H1 (cell line): ENCODE measurements around the gene EXOSC10. TPM values are rescaled to one million over a fixed set of nuclear protein-coding genes. Genes with fewer than 3 reads are reported as not detected.

Source experiments
- CTCF ChIA-PET: fragments of 300-600 bp; sonication (Branson Sonifier 250); formaldehyde crosslinking; loops from one replicate; lab custom pipeline; 2021; ENCODE audit not compliant: partially characterized antibody; lab: Charles Lee
- POLR2A ChIA-PET: fragments of 300-600 bp; sonication (Branson Sonifier 250); formaldehyde crosslinking; loops from one replicate; lab custom pipeline; 2021; ENCODE audit warnings: inconsistent platforms; ENCODE audit not compliant: partially characterized antibody; lab: Charles Lee
- DNase-seq, 2 experiments: peaks; one replicate each; pipeline versions ENCODE4 v3.0.0 to v3.0.0-alpha.2; 2010 to 2022; ENCODE audit warnings: low spot score in 2 of 2, low read depth in 1 of 2, mixed read lengths in 1 of 2
- FAIRE-seq: peaks from 2 replicates; lab custom pipeline; 2011; peaks lifted over from hg19 to GRCh38; lab: Jason Lieb, UNC
- H2AFZ ChIP-seq: 2 replicates; pipeline ENCODE4 v1.8.1; 2012; ENCODE audit warnings: low read length, inconsistent platforms
- H2AK5ac ChIP-seq: 2 replicates; pipeline ENCODE4 v1.6.1; 2013; ENCODE audit warnings: low read depth, low read length
- H2BK120ac ChIP-seq: replicated peaks from 2 replicates; pipeline ENCODE3; 2013; ENCODE audit warnings: low read depth, low read length, inconsistent platforms
- H2BK12ac ChIP-seq: 2 replicates; pipeline ENCODE4 v1.6.1; 2013; ENCODE audit warnings: low read depth, low read length
- H2BK15ac ChIP-seq: 2 replicates; pipeline ENCODE4 v1.6.1; 2013; ENCODE audit warnings: low read length
- H2BK20ac ChIP-seq: 2 replicates; pipeline ENCODE4 v1.6.1; 2013; ENCODE audit warnings: low read length
- H2BK5ac ChIP-seq: 2 replicates; pipeline ENCODE4 v1.6.1; 2013; ENCODE audit warnings: low read depth, low read length
- H3K14ac ChIP-seq: 2 replicates; pipeline ENCODE4 v1.6.1; 2013; ENCODE audit warnings: inconsistent platforms; ENCODE audit not compliant: insufficient read length
- H3K18ac ChIP-seq: 2 replicates; pipeline ENCODE4 v1.6.1; 2013; ENCODE audit warnings: low read length; ENCODE audit errors: extremely low read depth
- H3K23ac ChIP-seq: 2 replicates; pipeline ENCODE4 v1.6.1; 2013; ENCODE audit warnings: inconsistent platforms; ENCODE audit not compliant: insufficient read length
- H3K23me2 ChIP-seq: 2 replicates; pipeline ENCODE4 v1.6.1; 2013; ENCODE audit warnings: low read depth, low read length
- H3K27ac ChIP-seq: 2 replicates; pipeline ENCODE4 v1.6.1; 2011; ENCODE audit warnings: low read depth, low read length, inconsistent platforms
- H3K27me3 ChIP-seq, 4 experiments: replicated peaks in 1 of 4; 1 replicate in 1 of 4; 2 replicates in 3 of 4; pipeline versions ENCODE4 v1.6.1 to v1.8.1; 2011 to 2013; ENCODE audit warnings: low read length in 3 of 4, mild to moderate bottlenecking in 3 of 4, inconsistent platforms in 2 of 4, mixed read lengths in 2 of 4, moderate library complexity in 1 of 4; ENCODE audit not compliant: control insufficient read depth in 3 of 4, insufficient read depth in 3 of 4; ENCODE audit errors: extremely low read depth in 1 of 4
- H3K36me3 ChIP-seq, 4 experiments: 2 replicates each; pipeline versions ENCODE4 v1.6.1 to v1.8.1; 2011 to 2013; ENCODE audit warnings: mild to moderate bottlenecking in 4 of 4, low read length in 3 of 4, moderate library complexity in 2 of 4, control low read depth in 1 of 4, inconsistent platforms in 1 of 4; ENCODE audit not compliant: insufficient read depth in 4 of 4, control insufficient read depth in 2 of 4
- H3K4ac ChIP-seq: replicated peaks from 2 replicates; pipeline ENCODE3; 2013; ENCODE audit warnings: low read length, low read depth, mixed read lengths, inconsistent platforms; ENCODE audit not compliant: insufficient read length
- H3K4me1 ChIP-seq, 4 experiments: replicated peaks in 1 of 4; 1 replicate in 1 of 4; 2 replicates in 3 of 4; pipeline versions ENCODE4 v1.6.1 to v1.8.1; 2011 to 2013; ENCODE audit warnings: low read length in 3 of 4, inconsistent platforms in 2 of 4, mixed read lengths in 1 of 4; ENCODE audit not compliant: insufficient read depth in 4 of 4, control insufficient read depth in 3 of 4
- H3K4me2 ChIP-seq, 2 experiments: 2 replicates each; pipeline versions ENCODE4 v1.6.1 to v1.8.1; 2011 to 2013; ENCODE audit warnings: low read depth in 2 of 2, low read length in 2 of 2, control low read depth in 1 of 2, inconsistent platforms in 1 of 2, mild to moderate bottlenecking in 1 of 2; ENCODE audit not compliant: insufficient read depth in 1 of 2
- H3K4me3 ChIP-seq, 4 experiments: fragments of 200-600, 300-600 bp in 1 of 4; sonication (generic), shearing (Covaris generic), sonication (Bioruptor Twin) in 1 of 4; 2 replicates each; pipeline versions ENCODE4 v1.5.1 to v1.8.1; 2011 to 2016; ENCODE audit warnings: low read length in 4 of 4, low read depth in 3 of 4, control low read depth in 2 of 4, inconsistent platforms in 2 of 4, mild to moderate bottlenecking in 2 of 4, mixed read lengths in 1 of 4, moderate library complexity in 1 of 4; ENCODE audit not compliant: insufficient read depth in 2 of 4; ENCODE audit errors: extremely low read depth in 1 of 4
- H3K56ac ChIP-seq: replicated peaks from 2 replicates; pipeline ENCODE3; 2013; ENCODE audit warnings: low read depth, mild to moderate bottlenecking, mixed read lengths, low read length, inconsistent platforms; ENCODE audit not compliant: insufficient read length
- H3K79me1 ChIP-seq: 2 replicates; pipeline ENCODE4 v1.6.1; 2013; ENCODE audit warnings: low read depth, low read length, control low read depth
- H3K79me2 ChIP-seq, 2 experiments: 2 replicates each; pipeline versions ENCODE4 v1.6.1 to v1.8.1; 2012 to 2013; ENCODE audit warnings: low read length in 2 of 2, mild to moderate bottlenecking in 2 of 2, inconsistent platforms in 1 of 2; ENCODE audit not compliant: insufficient read depth in 2 of 2, control insufficient read depth in 1 of 2
- H3K9ac ChIP-seq, 4 experiments: replicated peaks in 1 of 4; 1 replicate in 1 of 4; 2 replicates in 3 of 4; pipeline versions ENCODE4 v1.6.1 to v1.8.1; 2011 to 2013; ENCODE audit warnings: low read depth in 3 of 4, low read length in 3 of 4, control low read depth in 2 of 4, mild to moderate bottlenecking in 2 of 4, moderate library complexity in 2 of 4, inconsistent platforms in 1 of 4; ENCODE audit errors: extremely low read depth in 1 of 4
- H3K9me3 ChIP-seq, 2 experiments: 2 replicates each; pipeline versions ENCODE4 v1.6.1 to v1.8.1; 2012 to 2013; ENCODE audit warnings: mild to moderate bottlenecking in 2 of 2, moderate library complexity in 2 of 2, control low read depth in 1 of 2, inconsistent platforms in 1 of 2, low read depth in 1 of 2, low read length in 1 of 2, mixed read lengths in 1 of 2; ENCODE audit not compliant: insufficient read depth in 2 of 2
- H4K20me1 ChIP-seq, 2 experiments: replicated peaks in 1 of 2; 2 replicates each; pipeline versions ENCODE3 to v1.8.1; 2011 to 2013; ENCODE audit warnings: inconsistent platforms in 2 of 2, low read length in 2 of 2, mild to moderate bottlenecking in 1 of 2; ENCODE audit not compliant: insufficient read depth in 2 of 2, control insufficient read depth in 1 of 2
- H4K5ac ChIP-seq: 2 replicates; pipeline ENCODE4 v1.6.1; 2013; ENCODE audit warnings: low read length, low read depth, mixed read lengths, inconsistent platforms; ENCODE audit not compliant: insufficient read length
- H4K8ac ChIP-seq: 2 replicates; pipeline ENCODE4 v1.8.0; 2013; ENCODE audit warnings: mild to moderate bottlenecking, moderate library complexity, low read length, inconsistent platforms; ENCODE audit not compliant: insufficient read depth; ENCODE audit errors: extremely low read depth
- H4K91ac ChIP-seq: replicated peaks from 2 replicates; pipeline ENCODE3; 2013; ENCODE audit warnings: low read length, mixed read lengths, inconsistent platforms; ENCODE audit not compliant: insufficient read length
- BRCA1 ChIP-seq: IDR thresholded peaks from 2 replicates; pipeline ENCODE4 v1.6.1; 2012; ENCODE audit warnings: low read depth, low read length, improper control_type of control experiment
- GTF2F1 ChIP-seq: IDR thresholded peaks from 2 replicates; pipeline ENCODE4 v1.6.1; 2012; ENCODE audit warnings: low read depth, low read length, improper control_type of control experiment, borderline replicate concordance
- JUND ChIP-seq: IDR thresholded peaks from 2 replicates; pipeline ENCODE4 v1.6.1; 2011; ENCODE audit warnings: mild to moderate bottlenecking, improper control_type of control experiment, low read length
- RFX5 ChIP-seq: IDR thresholded peaks from 2 replicates; pipeline ENCODE4 v1.6.1; 2011; ENCODE audit warnings: low read depth, low read length, improper control_type of control experiment, borderline replicate concordance
- SP4 ChIP-seq: IDR thresholded peaks from 2 replicates; pipeline ENCODE4 v1.6.1; 2012; ENCODE audit warnings: low read length, inconsistent platforms
- SUZ12 ChIP-seq: fragments of 200-600 bp; sonication (generic); IDR thresholded peaks from 2 replicates; pipeline ENCODE4 v1.6.1; 2012; ENCODE audit warnings: mild to moderate bottlenecking, inconsistent platforms, low read length, moderate library complexity, mixed read lengths
- TEAD4 ChIP-seq: IDR thresholded peaks from 2 replicates; pipeline ENCODE4 v1.6.1; 2012; ENCODE audit warnings: low read depth, low read length, inconsistent platforms, mixed read lengths
- YY1 ChIP-seq: IDR thresholded peaks from 2 replicates; pipeline ENCODE4 v1.6.1; 2011; ENCODE audit warnings: low read depth, mild to moderate bottlenecking, low read length
- WGBS, 2 experiments: shearing (Covaris generic) in 1 of 2; methylation state at CpG; one replicate each; pipeline versions ENCODE4 v1.1.6 to v1.1.7; 2013 to 2015; ENCODE audit warnings: low lambda C conversion rate in 2 of 2, mixed read lengths in 2 of 2, inconsistent platforms in 1 of 2, low coverage in 1 of 2, missing lambda C conversion rate in 1 of 2; ENCODE audit not compliant: insufficient replicate concordance in 2 of 2, insufficient coverage in 1 of 2, insufficient read length in 1 of 2; ENCODE audit errors: extremely low coverage in 1 of 2, missing lambda C conversion rate in 1 of 2; 5-methylcytosine and 5-hydroxymethylcytosine counted together
- long read RNA-seq, 2 experiments: library from RNA in 1 of 2; library from capped mRNA in 1 of 2; stranded (forward); transcript quantifications; one replicate each; pipeline ENCODE4 v2.0.0, GENCODE V29; 2021; ENCODE audit warnings: inconsistent platforms in 1 of 2
- polyA minus RNA-seq, 3 experiments: library from RNA; depleted of rRNA, polyadenylated mRNA; stranded (reverse); fragments of >200 nt; gene quantifications; 1 replicate in 2 of 3; 2 replicates in 1 of 3; pipeline ENCODE4 v1.2.3, GENCODE V29; 2011
- polyA plus RNA-seq, 7 experiments: library from polyadenylated mRNA; depleted of rRNA in 3 of 7; stranded (reverse) in 5 of 7; unstranded in 2 of 7; fragments of >200 nt in 5 of 7; fragments of 200-250 nt in 2 of 7; gene quantifications; 1 replicate in 5 of 7; 2 replicates in 1 of 7; 4 replicates in 1 of 7; pipeline versions ENCODE4 v1.2.1 to v1.2.3, GENCODE V29; 2011 to 2013; ENCODE audit warnings: missing spikeins in 2 of 7, mixed read lengths in 2 of 7
- total RNA-seq: library from RNA; stranded (reverse); fragmentation: NEBNext Ultra II Directional; extraction: Animal tissue kit (Norgen Biotek cat#: 25700); gene quantifications from 2 replicates; pipeline ENCODE4 v1.2.1, GENCODE V29; 2021

Gene EXOSC10
- 77.3 and 86.1 TPM in 2 replicates for total RNA-seq
- 44.1 and 57.9 TPM in 2 replicates for polyA plus RNA-seq (2011; rRNA removed)
- polyA plus RNA-seq (2011; cell fraction: cytosol; rRNA removed): 71.8 TPM
- 104 TPM for polyA plus RNA-seq (2011; cell fraction: nucleus; rRNA removed)
- polyA plus RNA-seq (2012, experiment 1 of 2): 68.8 to 78.7 TPM (median 73.7 TPM) in 4 replicates
- polyA plus RNA-seq (2012, experiment 2 of 2): 13.8 TPM
- polyA plus RNA-seq (2013, experiment 1 of 2): 55.9 TPM
- polyA plus RNA-seq (2013, experiment 2 of 2): 52.2 TPM
- polyA minus RNA-seq (2011; rRNA and poly(A)+ RNA removed): 66.7 and 90.4 TPM in 2 replicates
- 33.6 TPM for polyA minus RNA-seq (2011; cell fraction: cytosol; rRNA and poly(A)+ RNA removed)
- polyA minus RNA-seq (2011; cell fraction: nucleus; rRNA and poly(A)+ RNA removed): 74.2 TPM
- long read RNA-seq, experiment 1, transcript EXOSC10-202 (25 exons, 2,808 nt): major isoform, 7 of 32 reads
- long read RNA-seq, experiment 1, partial matches to known transcripts: 17 of 32 reads
- long read RNA-seq, experiment 1, other reads (novel, unspliced or antisense): 6 of 32 reads
- long read RNA-seq, experiment 2, transcript EXOSC10-202 (25 exons, 2,808 nt): major isoform, 23 of 36 reads
- long read RNA-seq, experiment 2, partial matches to known transcripts: 9 of 36 reads
- long read RNA-seq, experiment 2, other reads (novel, unspliced or antisense): 4 of 36 reads

DNA sequence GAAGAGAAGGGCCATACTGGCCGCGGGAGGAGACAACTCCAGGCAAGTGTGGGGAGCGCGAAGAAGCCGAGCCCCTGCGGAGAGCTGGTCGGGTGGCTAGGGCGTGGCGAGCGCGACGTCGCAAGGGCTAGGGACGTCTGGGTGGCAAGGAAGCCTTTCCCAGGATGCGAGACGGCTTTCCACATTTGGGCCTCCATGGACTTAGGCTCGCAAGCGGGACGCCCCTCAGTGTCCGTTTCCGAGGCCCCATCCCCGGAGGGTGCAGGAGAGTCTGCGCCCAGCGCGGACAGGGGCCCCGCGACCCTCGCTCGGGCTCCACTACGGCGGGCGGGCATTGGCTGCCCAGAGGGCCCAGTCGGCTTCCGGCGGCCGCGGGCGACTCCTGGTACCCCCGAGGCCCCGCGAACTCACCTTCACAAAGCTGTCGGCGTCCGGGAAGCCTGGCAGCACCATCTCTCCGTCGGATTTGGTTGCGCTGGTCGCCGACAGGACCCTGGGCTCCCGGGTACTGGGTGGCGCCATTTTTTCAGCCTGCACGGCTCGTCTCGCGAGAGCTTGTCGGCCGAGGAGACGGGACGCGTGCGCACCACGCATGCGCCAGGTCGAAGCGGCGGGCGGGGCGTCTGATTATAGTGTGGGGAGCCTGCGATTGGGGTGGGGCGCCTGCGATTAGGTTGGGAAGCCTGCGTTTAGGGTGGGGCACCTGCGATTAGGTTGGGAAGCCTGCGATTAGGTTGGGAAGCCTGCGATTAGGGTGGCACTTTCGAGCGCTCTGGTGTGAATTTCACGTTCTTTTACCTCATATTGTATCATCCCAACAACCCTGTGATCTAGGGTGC is at the start of gene EXOSC10:
Gene EXOSC10 (minus strand): TSS at position 560 of the 839 bp plus-strand sequence. CDS start 38 bp downstream, at position 522.
- Histone ChIP-seq H3K27ac (peak within 1 kb of the TSS; percentile 93), H3K4me3 (peak within 1 kb of the TSS; percentile 85 to 99 (median 97)), H3K56ac (peak within 1 kb of the TSS; percentile 91), H3K23ac (no peak within 1 kb of the TSS), H2BK12ac (peak within 1 kb of the TSS; percentile 84; the same call in 1 of the 2 replicates), H4K91ac (peak within 1 kb of the TSS; percentile 76), H4K5ac (peak within 1 kb of the TSS; percentile 91), H3K79me2 (peaks cover 5 to 17% of the 10 kb centered on the region in 2 experiments), H2BK15ac (no peak within 1 kb of the TSS), H3K18ac (no peak within 1 kb of the TSS; the same call in 1 of the 2 replicates), H3K23me2 (no peaks in the 10 kb centered on the region; the same call in 1 of the 2 replicates), H3K4ac (peak within 1 kb of the TSS; percentile 81), H3K4me1 (peaks cover 0 to 6% (median 1%) of the 10 kb centered on the region in 4 experiments; a peak in 3 of 7 replicates), H2BK20ac (no peak within 1 kb of the TSS), H2AK5ac (no peak within 1 kb of the TSS), H3K9ac (peak within 1 kb of the TSS; percentile 90 to 99 (median 96)), H2AFZ (peak within 1 kb of the TSS; percentile 61; the same call in 1 of the 2 replicates), H4K20me1 (no peaks in the 10 kb centered on the region), H3K36me3 (peaks cover 0 to 30% (median 12%) of the 10 kb centered on the region in 4 experiments; a peak in 5 of 8 replicates), H2BK5ac (peak within 1 kb of the TSS; percentile 95), H4K8ac (peak within 1 kb of the TSS; percentile 100), H2BK120ac (no peak within 1 kb of the TSS), H3K79me1 (no peaks in the 10 kb centered on the region; the same call in 1 of the 2 replicates), H3K9me3 (no peaks in the 10 kb centered on the region), H3K4me2 (peak within 1 kb of the TSS; percentile 73 to 78), H3K14ac (no peak within 1 kb of the TSS), H3K27me3 (no peaks in the 10 kb centered on the region)
- CTCF ChIA-PET: interaction anchor here (0.8 to 2.0 kb wide), 5 partner anchors 12 to 64 kb away, joined by 3 to 8 read pairs (median 5); no protein-coding TSS in a partner anchor
- 2% methylated on average over 77 of the region's 78 CpGs; no CpG with 5 or more reads in 1 of the 2 experiments for WGBS, 2 experiments
- POLR2A ChIA-PET: interaction anchor here (0.5 to 3.3 kb wide), 28 partner anchors 8 to 289 kb away, joined by 3 to 17 read pairs (median 4); partner anchors contain the start of genes ANGPTL7, MTOR and SRM
- DNase-seq: peak; percentile 73 to 98
- no peak for FAIRE-seq
- TF ChIP-seq BRCA1 (peak; percentile 70; the same call in 1 of the 2 replicates), GTF2F1 (no peak), SUZ12 (no peak), YY1 (peak; percentile 97), TEAD4 (no peak), JUND (no peak), RFX5 (no peak), SP4 (peak; percentile 54; the same call in 1 of the 2 replicates)
